Measurements from ENCODE around the gene C19orf81. TPM values are rescaled to one million over a fixed set of nuclear protein-coding genes. Genes with fewer than 3 reads are reported as not detected.

The C19orf81 gene
- polyA plus RNA-seq, 3 donors: not detected

DNA sequence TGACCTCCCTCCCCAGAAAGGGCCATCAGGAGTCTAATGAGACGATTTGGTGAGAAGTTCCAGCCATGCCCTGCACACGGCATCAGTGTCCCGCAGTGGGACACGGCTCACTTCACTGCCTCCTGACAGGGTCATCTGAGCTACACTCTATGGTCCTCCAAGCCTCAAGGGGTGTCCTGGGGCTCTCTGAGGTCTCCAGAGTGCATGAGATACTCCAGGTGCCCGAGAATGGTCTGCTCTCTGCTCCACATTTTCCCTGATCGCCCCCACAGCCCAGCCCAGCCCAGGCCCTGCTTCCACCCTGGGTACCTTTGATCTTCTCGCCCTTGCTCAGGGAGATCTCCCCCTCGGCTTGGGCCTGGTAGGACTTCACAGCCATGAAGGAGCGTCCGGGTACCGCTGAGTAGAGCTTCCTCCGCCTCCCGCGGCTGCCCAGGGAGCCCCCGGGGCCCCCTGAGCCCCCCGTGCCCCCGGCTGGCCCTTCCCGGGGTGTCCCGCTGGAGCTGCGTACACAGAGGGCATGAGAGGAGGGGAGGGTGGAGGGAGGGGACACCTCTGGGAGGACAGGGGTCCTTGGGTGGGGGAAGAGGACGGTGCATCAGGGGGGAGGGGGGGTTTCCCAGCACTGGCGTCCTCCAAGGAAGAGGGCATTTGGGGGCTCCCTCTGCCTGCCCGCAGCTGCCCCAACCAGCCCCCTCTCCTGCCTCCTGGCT lies 53.1 kb downstream of the C19orf81 start:
- Histone ChIP-seq H3K4me2 (replicated peaks; ENCODE audit: extremely low read depth, low read length, poor library complexity, severe bottlenecking) (no peak overlapping the region), H2AFZ (ENCODE audit: insufficient read depth, low read depth, low read length, poor library complexity, severe bottlenecking) (no peak overlapping the region), H3K36me3 (replicated peaks in 1 of 2; ENCODE audit: control insufficient read depth in 1 of 2, insufficient read depth in 2 of 2, low read length in 2 of 2) (no peaks in the 10 kb centered on the region), H3K27me3 (ENCODE audit: control insufficient read depth in 2 of 2, insufficient read depth in 2 of 2, low read length in 2 of 2) (peaks cover 0 to 22% of the 10 kb centered on the region in 2 donors), H3K4me3 (replicated peaks in 1 of 3; ENCODE audit: low read depth in 2 of 3, low read length in 3 of 3) (no peak overlapping the region), H3K27ac (ENCODE audit: low read depth in 1 of 2, low read length in 2 of 2) (no peak overlapping the region), H3K9ac (ENCODE audit: insufficient read depth, low read length, poor library complexity, severe bottlenecking) (no peak overlapping the region), H4K20me1 (ENCODE audit: insufficient read depth, low read length) (no peaks in the 10 kb centered on the region), H3K79me2 (ENCODE audit: insufficient read depth, low read length) (no peaks in the 10 kb centered on the region), H3K4me1 (ENCODE audit: control insufficient read depth in 1 of 2, insufficient read depth in 2 of 2, low read length in 2 of 2) (no peaks in the 10 kb centered on the region), H3K9me3 (replicated peaks in 1 of 2; ENCODE audit: control insufficient read depth in 1 of 2, insufficient read depth in 1 of 2, low read length in 2 of 2) (no peaks in the 10 kb centered on the region)
- no peak for TF ChIP-seq CTCF (IDR thresholded peaks at IDR 0.05)
- WGBS (ENCODE audit: insufficient coverage): 80% methylated on average over 13 of the region's 23 CpGs
- DNase-seq: no peak
- Mint-ChIP-seq H3K4me1 (peaks cover 3% of the 10 kb centered on the region), H3K36me3 (no peaks in the 10 kb centered on the region), H3K9me3 (peaks cover 0 to 3% (median 0%) of the 10 kb centered on the region in 7 donors), H3K27ac (no peak overlapping the region), H3K4me3 (peak overlapping the region in 1 of 2 donors; percentile 42), H3K27me3 (ENCODE audit: low read depth in 3 of 3) (peaks cover 35 to 51% (median 38%) of the 10 kb centered on the region in 3 donors)
- intact Hi-C loops (cut with micrococcal nuclease): loop anchor here in 1 of 2 donors (10.0 kb wide), 1 partner anchor 82 kb away; no protein-coding TSS in a partner anchor

DNA sequence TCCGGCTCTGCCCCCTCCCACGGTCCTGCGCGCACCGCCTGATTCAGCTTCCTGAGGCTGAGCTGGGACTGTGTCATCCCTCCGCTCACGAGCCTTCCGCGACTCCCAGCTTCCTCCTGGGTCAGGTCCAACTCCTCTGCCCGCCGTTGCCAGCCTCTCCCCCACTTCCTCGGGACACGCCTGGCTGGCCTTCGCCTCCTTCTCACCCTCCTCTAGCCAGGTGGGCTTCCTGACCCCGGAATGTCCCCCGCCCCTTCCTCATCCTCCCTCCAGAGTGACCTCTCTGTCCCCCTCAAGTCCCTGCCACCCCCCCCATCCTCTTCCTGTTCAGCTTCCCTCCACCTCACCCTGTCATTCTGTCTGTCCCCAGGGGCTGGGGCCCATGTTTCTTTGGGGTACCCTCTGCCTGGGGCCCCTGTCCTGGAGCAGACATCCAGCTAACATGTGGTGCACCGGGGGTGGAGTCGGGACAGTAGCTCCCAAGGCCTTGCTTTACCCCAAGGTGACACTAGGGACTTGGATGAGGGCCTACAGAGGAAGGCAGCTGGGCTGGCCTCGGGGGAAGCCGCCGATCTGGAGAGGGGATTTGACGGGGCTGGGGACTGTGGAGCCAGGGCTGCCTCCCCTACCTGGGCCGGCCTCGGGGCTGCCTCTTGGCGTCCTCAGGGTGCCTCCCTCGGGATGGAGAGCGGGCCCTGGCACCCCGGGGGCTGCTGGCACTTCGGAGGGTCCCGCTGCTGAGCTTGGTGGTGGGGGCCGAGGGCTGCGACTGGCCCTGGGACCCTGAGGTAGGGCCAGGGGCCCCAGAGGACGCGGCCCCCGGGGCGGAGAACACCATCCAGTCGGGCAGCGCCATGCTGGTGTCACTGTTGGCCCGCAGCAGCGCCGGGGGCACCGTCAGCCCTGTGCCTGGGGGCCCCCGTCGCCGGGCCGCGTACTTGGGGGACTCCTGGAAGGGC lies 53.9 kb downstream of the C19orf81 start:
- Histone ChIP-seq H2AFZ (ENCODE audit: insufficient read depth, low read depth, low read length, poor library complexity, severe bottlenecking) (no peak overlapping the region), H3K4me2 (replicated peaks; ENCODE audit: extremely low read depth, low read length, poor library complexity, severe bottlenecking) (no peak overlapping the region), H3K27me3 (ENCODE audit: control insufficient read depth in 2 of 2, insufficient read depth in 2 of 2, low read length in 2 of 2) (peaks cover 0 to 22% of the 10 kb centered on the region in 2 donors), H3K79me2 (ENCODE audit: insufficient read depth, low read length) (no peaks in the 10 kb centered on the region), H3K9ac (ENCODE audit: insufficient read depth, low read length, poor library complexity, severe bottlenecking) (no peak overlapping the region), H4K20me1 (ENCODE audit: insufficient read depth, low read length) (no peaks in the 10 kb centered on the region), H3K9me3 (replicated peaks in 1 of 2; ENCODE audit: control insufficient read depth in 1 of 2, insufficient read depth in 1 of 2, low read length in 2 of 2) (no peaks in the 10 kb centered on the region), H3K27ac (ENCODE audit: low read depth in 1 of 2, low read length in 2 of 2) (no peak overlapping the region), H3K36me3 (replicated peaks in 1 of 2; ENCODE audit: control insufficient read depth in 1 of 2, insufficient read depth in 2 of 2, low read length in 2 of 2) (no peaks in the 10 kb centered on the region), H3K4me1 (ENCODE audit: control insufficient read depth in 1 of 2, insufficient read depth in 2 of 2, low read length in 2 of 2) (no peaks in the 10 kb centered on the region), H3K4me3 (replicated peaks in 1 of 3; ENCODE audit: low read depth in 2 of 3, low read length in 3 of 3) (no peak overlapping the region)
- Mint-ChIP-seq H3K4me1 (peaks cover 3% of the 10 kb centered on the region), H3K4me3 (peak overlapping the region in 1 of 2 donors; percentile 78), H3K27ac (no peak overlapping the region), H3K36me3 (no peaks in the 10 kb centered on the region), H3K9me3 (peaks cover 0 to 3% (median 0%) of the 10 kb centered on the region in 7 donors), H3K27me3 (ENCODE audit: low read depth in 3 of 3) (peaks cover 33 to 44% (median 35%) of the 10 kb centered on the region in 3 donors)
- intact Hi-C loops (cut with micrococcal nuclease): loop anchor here in 1 of 2 donors (10.0 kb wide), 1 partner anchor 82 kb away; no protein-coding TSS in a partner anchor
- WGBS (ENCODE audit: insufficient coverage): 55% methylated on average over 44 of the region's 47 CpGs
- peak in 1 of 3 donors; percentile 29 for DNase-seq
- TF ChIP-seq CTCF (IDR thresholded peaks at IDR 0.05): no peak

Data from CD14-positive monocyte (primary cell).